Activated gamma-delta T cell (primary cell): Measurements from ENCODE around the gene VEGFB.

Source experiments
- DNase-seq: peaks from one replicate; lab custom pipeline; 2025; lab: John Stamatoyannopoulos, UW

Gene VEGFB

DNA sequence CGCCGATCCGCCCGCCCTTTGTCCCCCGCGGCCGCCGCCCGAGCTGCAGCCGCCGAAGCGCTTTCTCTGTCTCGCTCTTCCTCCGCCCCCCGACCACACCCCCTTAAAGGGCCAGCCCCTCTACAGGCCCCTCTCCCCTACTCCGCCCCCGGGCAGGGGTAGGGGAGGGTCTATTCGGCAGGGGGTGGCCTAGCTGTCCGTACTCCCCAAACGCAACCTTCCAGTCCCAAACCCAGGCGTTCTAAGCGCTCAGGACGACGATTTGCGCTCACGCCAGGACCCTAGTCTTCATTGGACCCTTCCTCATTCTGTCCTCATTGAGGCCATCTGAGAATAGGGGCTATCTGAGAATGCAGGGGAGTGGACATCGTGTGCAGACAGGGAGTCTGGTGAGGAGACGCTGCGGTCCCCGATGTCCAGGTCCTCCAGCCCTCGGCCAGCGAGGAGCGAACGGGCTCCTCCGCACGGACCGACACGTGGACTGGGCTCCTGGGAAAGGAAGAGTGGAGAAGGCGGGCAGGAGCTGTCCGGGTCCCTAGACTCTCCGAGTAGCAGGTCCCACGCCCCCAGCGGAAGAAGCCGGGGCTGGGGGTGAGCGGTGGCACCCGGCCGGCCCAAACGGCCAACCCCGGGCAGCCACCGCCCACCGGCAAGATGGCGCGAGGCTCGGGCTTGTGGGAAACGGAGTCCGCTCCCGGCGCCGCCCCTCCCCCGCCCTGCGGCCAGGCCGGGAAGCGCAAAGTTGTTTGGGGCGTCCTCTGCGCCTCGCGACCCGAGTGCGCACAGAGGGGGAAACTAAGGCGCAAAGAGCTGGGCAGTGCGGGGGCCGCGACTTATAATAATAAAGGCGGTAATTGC lies 12.7 kb downstream of the VEGFB start, which contains the start of gene PPP1R14B:
TSS of gene PPP1R14B (minus strand) at position 73 of the 858 bp plus-strand sequence. CDS start 270 bp downstream, outside the sequence.
- DNase-seq = peak; percentile 57

DNA sequence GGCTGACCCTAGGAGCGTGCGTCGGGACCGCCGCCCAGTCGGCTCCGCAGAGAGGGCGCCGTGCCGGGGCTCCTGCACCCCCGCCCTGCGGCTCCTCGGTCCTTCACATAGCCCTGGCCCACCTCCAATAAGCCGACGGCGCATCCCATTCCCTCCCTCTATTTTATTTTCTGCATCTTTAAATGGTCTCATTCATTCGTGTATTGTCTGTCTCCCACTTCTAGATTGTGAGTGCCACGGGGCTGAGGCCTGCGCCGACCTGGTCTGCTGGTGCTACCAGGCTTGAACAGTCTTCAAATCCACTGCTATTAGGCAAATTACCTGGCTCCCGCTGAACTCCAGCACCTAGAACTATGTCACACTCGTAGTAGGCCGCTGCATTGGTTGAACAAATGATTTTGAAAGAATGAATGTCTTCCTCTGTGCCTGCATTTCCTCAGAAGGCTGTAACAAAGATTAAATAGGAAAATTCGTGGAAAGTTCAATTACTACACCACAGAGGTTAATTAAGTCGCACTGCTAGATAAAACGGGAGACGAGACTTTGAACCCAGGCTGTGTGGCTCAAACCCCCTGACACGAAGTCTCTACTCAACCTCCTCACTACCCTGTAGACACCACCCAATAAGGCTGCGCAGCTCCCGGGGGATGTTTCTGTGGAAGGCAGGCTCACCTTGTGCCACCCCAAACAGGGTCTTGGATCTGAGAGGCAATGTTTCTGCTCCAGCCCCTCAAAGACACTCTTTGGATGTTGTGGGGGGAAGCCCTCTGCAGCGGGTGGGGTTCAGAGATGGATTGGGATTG lies 13.5 kb downstream of the VEGFB start:
- no peak for DNase-seq

DNA sequence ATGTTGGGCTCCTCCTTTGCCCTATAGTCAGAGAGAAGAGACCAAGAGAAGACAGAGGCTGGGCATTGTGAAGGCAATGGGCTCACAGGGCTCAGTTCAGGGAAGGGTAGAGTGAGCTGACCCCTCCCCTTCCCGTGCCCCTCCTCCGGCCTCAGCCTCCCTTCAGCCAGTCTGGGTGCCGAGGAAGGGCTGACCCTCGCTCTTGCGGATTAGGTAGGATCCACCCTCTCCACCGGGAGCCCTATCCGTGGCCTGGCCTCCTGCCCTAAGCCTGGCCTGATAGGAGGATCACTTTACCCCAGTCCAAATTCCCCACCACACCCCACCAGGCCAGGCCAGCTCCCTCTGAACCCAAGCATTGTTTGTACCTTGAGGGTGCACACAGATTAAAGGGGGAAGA lies 14.2 kb downstream of the VEGFB start:
- no peak for DNase-seq

DNA sequence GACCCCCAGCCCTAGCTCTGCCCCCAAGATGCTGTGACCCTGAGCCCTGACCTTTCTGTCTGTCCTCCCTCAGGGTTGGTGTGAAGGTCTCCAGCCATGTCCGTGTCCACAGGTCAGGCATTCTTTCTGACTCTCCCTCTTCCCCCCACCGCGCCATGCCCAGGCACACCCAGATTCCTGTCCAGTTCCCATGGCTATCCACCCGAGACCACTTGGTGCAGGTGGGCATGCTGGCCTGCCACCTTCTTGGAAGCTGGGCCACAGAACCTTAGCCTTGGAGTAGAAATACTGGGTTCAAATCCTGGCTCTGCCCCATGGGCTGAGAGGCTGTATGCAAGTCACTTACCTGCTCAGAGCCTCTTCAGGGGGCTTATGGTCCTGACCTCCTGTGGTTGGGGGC lies 14.7 kb downstream of the VEGFB start:
- DNase-seq = no peak

DNA sequence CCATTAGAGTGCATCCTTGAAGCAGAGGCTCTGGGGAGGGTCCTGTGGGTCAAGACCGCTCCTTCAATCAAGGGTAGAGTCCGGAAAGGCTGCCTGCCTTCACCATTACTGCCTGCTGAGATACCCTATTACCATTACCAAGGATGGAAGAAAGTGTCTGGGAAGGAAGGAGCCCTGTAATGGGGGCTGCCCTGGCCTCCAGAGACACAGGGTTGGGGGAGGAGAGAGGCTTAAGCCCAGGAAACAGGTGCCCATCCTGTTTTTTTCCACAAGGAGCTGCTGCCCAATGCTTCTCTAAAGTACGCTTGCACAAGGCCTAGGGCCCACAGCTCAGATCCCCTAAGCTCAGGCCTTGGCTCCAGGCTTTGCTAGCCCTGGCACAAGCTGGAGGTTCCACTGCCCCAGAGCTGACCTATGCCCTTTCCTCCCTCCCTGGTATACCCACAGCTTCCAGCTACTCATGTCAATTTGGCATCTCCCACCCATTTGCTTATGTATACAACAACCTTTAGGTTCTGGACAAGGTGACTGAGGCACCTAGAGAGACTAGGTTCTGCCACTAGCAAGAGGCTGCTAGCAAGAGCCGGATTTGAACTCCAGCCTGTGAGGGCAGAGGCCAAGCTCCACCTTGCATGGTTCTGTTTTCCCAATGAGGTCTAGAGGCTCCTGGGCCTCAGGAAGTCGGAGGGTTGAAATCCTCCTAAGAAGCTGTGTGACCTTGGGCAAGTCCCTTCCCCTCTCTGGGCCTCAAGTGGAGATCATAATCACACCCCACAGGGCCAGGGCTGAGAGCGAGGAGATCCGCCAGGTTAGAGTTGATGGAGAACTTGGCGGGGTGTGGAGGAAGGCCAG lies 15.4 kb downstream of the VEGFB start:
- DNase-seq = no peak

DNA sequence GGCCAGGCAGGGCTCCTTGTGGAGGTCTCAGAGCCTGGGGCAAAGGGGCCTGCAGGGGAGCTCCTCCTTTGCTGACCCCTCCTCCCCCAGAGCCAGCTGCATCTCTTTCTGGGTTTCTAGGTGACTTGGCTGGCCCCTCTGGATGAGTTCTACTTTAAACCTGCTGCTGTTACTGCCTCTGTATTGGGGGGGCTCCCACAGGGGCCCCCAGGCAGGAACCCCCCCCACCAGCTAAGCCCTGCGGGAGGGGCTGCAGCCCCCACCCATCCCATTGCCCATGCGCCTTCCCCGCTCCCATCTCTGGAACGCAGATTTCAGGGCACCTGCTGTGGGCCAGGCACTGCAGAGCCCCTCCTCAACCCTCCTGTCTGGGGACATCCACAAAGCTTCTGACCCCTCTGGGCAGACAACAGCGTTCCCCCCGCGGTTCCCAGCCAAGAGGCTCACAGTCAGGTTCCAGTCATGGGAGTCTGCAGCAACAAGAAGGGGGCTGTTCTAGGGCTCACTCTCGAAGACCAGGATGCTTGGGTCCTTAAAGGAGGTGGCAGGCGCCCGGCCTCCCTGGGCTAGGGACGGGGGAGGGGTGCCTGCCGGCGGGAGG lies 16.1 kb downstream of the VEGFB start:
- DNase-seq = no peak

DNA sequence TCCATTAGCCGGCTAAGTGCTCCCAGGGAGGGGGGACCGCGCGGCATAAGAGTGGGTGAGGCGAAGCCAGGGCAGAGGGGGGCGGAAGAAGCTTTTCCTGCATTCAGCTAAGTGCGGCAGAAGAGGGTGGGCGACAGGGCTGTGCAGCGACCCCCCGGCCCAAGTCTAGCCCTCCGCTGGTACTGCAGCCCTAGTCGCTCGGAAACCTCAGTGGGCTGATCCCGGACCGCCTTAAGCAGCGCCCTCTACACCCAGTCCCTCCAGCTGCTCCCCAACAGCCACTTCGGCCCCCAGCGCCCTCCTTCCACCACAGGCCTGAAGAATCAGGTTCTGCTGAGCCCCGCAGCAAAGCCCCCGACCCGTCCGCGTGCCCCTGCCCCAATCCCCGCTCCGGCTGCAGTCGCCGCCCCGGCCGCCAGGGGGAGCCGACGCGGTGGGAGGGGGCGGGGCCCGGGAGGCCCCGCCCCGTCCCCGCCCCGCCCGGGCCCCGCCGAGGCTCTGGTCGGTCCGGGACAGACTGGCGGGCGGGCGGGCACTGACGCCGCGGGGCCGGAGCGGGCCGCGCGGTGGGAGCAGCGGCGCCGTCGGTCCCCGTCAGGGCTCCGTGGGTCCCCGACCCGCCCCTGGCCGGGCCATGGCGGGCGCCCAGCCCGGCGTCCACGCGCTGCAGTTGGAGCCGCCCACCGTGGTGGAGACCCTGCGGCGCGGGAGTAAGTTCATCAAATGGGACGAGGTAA lies 16.8 kb downstream of the VEGFB start, which contains the start of gene PLCB3:
TSS of gene PLCB3 (plus strand) at position 515 of the 737 bp plus-strand sequence. CDS start at position 635, 120 bp downstream.
- DNase-seq = peak; percentile 57

DNA sequence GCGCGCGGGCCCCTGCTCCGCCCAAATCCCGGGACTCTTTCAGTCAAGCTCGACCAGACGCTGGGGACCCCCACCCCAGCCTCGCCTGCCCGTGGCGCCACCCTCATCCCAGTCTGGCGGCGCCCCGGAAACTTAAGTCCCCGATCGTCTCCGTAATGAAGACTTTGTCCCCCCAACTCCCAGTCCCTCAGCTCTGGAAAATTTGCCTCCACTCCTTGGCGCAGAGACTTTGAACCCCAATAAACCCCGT lies 17.3 kb downstream of the VEGFB start:
- no peak for DNase-seq

DNA sequence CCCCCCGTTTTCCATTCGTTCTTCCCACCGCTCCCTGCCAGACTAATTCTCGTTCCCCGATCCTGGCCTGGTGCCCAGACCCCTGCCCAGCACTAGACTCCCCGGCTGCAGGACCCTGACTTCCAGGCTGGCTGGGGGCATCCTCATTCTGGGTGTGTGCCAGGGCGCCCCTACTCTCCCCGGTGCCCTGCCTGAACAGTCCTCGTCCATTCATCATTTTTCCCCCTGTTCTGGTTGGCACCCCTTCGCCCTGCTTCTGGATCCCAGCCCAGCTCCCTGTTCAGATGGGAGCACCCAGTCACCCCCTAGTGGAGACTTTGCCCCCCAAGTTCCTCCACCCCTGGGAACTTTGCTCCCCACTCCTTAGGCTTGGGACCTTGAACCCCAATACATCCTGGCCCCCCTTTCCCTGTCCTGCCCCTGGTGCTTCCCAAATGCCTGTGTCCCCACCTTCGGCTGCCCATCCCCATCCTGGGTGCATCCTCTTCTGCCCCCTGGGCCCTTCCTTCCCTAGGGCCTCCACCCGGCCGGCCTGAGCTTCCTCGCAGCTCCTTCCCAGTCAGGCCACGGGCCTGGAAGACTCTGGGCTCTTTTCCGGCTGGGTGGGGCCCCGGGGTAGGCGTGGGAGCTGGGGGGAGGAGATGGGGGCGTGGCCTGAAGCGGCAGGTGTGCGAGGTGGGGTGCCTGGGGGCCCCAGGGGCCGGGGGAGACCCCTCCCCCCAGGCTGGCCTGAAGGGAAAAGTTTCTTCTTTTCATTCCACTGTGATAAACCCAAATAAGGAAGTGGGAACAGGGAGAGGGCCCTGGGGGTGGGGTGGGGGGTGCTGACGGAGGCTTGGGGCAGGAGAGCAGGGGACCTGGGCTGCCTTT lies 17.9 kb downstream of the VEGFB start:
- DNase-seq = no peak

DNA sequence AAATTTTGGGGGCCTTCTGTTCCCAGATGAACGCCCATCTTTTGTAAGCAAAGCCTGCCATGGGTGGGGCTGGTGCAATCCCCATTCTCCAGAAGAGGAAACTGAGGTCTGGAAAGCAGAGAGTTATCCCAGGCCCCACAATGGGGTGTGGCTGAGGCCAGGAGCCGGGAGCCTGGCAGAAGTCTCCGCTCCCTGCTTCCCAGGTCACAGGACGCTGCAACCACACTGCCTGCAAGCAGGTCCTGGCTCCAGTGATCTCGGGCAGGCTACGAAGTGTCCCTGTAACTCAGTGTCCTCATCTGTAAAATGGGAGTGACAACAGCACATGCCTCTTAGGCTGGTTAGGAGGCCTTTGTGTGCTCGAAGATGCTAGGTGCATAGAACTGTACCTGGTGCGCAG lies 18.7 kb downstream of the VEGFB start:
- no peak for DNase-seq

DNA sequence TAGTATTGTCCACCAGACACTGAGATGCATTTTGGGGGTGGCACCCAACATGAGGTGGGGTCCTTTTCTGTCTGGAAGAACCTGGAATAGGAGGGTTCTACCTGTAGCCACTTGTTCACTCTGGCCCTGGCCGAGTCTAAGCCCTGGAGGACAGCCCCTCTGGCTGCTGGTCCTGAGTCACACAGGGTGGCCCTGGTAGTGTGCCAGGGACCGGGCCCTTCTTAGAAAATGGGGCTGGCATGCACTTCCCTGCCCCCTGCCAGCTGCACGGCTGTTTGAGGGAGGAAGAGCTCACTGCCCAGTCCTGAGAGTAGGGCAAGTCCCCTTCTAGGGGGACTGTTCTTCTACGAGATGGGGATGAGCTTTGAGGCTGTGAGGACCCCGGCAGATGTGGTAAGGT lies 19.1 kb downstream of the VEGFB start:
- no peak for DNase-seq

DNA sequence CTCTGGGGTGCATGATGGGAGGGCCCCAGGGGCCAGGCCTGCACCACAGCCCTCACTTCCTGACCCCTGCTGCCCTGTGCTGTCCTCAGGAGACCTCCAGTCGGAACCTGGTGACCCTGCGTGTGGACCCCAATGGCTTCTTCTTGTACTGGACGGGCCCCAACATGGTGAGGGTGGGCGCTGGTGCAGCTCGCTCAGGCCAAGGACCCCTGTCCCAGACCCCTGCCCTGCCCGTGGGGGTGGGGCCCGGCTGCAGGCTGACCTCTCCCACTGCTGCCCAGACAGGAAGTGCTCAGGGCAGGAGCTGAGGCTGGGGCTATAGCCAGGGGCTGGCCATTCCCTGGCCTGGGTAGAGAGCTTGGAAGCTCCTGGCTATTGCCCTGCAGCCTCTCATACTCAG lies 19.9 kb downstream of the VEGFB start:
- no peak for DNase-seq

DNA sequence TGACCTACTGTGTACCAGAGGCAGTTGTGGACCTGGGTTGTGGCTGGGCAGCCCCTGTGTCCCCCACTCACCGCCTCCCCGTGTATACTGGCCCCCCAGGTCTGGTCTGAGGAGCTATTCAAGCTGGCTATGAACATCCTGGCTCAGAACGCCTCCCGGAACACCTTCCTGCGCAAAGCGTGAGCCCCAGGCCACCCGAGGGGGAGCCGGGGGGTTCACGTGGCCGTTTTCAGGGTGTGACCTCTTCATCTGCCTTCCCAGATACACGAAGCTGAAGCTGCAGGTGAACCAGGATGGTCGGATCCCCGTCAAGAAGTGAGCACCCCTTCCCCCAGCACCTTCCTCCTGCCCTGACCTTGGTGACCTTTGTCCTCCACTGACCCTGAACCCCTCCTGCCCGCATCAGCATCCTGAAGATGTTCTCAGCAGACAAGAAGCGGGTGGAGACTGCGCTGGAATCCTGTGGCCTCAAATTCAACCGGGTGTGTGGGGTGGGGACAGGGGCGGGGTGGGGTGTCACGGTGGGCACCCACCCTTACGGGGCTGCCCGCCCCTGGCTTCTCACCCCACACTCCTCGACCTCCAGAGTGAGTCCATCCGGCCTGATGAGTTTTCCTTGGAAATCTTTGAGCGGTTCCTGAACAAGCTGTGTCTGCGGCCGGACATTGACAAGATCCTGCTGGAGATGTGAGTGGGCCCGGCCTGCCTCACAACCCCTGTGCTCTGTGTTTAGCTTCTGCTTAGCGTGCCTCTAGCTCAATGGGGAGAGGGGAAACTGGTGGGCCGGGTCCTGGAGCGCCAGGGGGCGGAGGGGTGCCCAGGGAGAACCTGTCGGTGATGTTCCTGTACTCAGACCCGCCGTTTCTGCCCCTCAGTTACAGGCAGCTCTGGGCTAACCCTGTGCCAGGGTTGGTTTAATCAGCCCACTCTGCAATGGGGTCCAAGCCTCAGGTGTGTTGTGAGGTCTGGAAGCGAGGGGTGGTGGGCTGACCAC lies 21.0 kb downstream of the VEGFB start:
- DNase-seq = no peak

DNA sequence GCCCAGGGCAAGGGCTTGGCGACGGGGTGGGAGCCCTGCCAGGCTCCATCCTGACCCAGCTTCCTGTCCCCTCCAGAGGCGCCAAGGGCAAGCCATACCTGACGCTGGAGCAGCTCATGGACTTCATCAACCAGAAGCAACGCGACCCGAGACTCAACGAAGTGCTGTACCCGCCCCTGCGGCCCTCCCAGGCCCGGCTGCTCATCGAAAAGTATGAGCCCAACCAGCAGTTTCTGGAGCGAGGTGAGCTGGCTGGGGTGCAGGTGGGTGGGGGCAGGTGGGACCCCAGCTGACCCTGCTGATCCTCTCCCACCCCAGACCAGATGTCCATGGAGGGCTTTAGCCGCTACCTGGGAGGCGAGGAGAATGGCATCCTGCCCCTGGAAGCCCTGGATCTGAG lies 21.9 kb downstream of the VEGFB start:
- DNase-seq = no peak

DNA sequence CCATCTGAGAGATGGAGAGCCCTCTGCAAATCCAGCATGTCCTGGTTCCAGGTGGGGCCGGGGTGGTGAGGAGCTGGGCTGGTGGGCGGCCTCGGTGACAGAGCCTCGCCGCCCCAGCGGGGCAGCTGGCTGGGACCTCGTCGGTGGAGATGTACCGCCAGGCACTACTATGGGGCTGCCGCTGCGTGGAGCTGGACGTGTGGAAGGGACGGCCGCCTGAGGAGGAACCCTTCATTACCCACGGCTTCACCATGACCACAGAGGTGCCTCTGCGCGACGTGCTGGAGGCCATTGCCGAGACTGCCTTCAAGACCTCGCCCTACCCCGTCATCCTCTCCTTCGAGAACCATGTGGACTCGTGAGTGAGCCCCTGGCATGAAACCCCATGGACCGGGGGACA lies 24.0 kb downstream of the VEGFB start:
- DNase-seq = no peak

DNA sequence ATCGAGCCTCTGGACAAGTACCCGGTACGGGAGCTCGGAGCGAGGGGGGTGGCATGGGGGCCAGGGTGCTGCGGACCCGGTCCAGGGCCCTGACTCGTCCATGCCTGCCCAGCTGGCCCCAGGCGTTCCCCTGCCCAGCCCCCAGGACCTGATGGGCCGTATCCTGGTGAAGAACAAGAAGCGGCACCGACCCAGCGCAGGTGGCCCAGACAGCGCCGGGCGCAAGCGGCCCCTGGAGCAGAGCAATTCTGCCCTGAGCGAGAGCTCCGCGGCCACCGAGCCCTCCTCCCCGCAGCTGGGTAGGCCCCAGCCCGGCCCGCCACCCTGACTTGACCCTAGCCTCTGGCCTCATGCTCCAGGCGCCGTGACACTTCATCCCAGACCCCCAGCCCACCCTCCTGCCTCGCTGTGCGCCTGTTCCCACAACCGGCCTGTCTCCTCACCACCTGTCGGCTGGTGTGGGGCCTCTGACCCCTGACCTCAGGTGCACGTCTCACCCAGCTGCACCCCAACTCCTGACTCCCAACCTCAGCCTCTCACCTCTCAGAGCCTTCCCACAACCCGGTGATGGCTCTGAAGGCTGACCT lies 24.7 kb downstream of the VEGFB start:
- no peak for DNase-seq

DNA sequence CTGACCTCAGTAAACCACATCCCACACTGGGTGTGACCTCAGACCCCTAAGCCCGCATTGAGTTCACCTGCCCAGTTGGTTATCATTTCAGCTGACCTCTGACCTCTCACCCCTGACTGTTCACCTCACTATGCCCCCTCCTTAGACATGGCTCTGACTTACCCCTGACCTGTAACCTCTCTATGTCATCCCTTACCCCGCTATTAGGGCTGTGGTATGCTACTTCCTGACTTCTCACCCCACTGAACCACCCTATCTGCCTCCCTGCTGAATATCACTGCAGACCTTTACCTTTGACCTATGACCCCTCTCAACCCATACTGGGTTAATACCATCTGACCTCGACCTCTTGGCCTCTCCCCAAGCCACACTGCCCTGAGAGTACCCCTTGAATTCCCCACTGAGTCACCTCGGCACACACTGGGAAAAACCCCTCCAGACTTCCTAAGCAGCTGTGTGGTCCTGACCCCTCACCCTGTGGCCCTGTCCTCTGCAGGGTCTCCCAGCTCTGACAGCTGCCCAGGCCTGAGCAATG lies 25.2 kb downstream of the VEGFB start:
- no peak for DNase-seq

DNA sequence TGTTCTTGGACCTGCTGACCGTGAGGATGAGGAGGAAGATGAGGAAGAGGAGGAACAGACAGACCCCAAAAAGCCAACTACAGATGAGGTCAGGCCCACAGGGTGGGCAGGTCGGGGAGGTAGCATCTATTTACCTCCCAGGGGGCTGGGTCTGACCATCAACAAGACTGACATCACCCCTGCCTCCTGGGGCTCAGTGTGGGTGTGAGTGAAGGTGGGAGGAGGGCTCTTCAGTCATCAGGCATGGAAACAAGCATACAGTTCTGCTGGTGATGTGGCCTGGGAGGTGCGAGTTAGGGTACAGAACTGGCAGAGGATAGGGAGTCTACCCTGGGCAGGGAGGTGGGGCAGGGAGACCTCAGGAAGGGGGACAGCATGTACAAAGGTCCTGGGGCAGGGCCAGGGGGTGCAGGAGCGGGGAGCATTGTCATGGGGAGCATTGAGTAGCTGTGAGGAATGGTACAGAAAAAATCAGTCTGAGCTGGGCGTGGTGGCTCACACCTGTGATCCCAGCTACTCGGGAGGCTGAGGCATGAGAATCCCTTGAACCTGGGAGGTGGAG lies 25.8 kb downstream of the VEGFB start:
- DNase-seq = no peak
